Measurements from ENCODE around the gene ADAM15. TPM values are rescaled to one million over a fixed set of nuclear protein-coding genes. Genes with fewer than 3 reads are reported as not detected.

The ADAM15 gene
- total RNA-seq, 1 donor, result 60.1 TPM

DNA sequence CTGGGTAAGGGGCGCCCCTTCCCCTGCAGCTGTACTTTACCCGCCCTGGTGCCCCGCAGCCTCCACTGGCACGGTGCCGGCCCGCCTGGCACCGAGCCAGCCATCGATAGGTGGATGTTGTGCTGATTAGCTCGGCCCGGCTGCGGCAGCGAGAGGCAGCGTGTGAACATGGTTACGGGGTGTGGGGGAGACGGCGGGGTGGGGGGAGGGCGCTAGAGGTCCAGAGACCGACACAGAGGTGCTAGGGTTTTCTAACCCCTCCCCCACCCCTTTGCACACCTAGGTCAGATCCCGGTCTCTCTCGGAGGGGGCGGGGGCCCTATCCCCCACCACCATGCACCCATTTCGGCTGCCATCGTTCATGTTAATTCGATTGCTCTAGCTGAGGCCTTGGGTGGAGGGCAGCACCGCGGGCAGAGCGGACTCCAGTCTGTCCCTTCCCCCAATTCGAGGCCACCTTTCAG, 19.1 kb downstream of the ADAM15 start:
- DNase-seq (ENCODE audit: low read depth in 2 of 3, low spot score in 2 of 3), result no peak

DNA sequence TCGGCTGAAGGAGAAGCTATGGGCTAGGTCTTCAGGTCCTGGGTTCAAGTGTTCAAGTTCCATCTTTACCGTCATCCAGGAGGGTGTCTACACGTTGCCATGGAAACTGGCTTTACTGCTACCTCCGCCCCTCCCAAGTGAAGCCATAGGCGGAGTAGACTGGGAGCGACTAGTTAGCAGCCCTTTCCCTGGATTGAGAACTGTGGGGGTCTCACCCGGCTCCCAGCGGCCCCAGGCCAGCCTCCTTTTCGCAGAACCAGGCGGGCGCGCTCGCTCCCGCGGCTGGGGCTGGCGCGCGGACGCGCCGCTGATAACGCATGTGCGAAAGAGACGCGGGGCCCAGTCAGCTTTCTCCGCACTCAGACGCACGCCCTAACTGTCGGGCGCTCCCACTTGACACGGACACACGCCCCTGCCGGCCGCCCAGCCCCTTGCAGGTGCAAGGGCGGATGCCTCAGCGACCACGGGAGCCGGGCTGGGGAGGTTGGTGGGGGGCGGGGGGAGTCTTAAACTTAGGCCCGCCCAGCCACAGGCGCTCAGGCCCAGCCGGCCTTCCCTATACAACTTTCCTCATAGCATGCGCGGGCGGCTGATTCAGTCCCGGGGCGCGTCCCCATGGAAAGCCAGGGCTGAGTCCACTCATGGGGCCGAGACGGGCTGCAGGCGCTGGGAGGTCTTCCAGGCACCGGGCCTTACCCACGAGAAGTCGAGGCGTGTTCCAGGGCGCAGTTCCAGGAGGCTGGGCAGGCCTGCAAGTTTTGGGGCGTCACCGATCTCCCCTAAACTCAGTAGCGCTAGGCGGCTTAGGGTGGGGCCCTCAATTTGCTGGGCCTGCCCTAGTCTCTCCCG, 19.8 kb downstream of the ADAM15 start:
- DNase-seq (ENCODE audit: low read depth in 2 of 3, low spot score in 2 of 3), result peak in 2 of 3 donors; percentile 92 to 93

DNA sequence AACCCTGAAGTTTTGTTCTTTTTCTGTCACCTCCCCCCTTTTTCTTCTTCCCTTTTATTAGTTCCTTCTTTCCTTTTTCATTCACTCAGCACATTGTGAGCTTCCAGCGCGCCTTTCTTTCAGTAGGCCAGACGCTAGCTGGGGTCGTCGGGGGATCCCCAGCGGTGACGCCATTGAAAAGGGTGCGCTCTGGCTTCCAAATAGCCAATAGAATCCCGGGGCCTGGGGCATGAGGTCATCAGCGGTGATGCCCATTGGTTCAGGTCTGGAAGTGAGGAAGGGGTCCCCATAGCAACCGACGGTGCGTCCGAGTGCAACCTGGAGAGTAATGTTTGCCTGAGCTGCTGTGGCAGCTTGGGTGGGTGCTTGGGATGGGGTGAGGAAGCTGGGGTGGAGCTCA, 20.6 kb downstream of the ADAM15 start:
- no peak for DNase-seq (ENCODE audit: low read depth in 2 of 3, low spot score in 2 of 3)

DNA sequence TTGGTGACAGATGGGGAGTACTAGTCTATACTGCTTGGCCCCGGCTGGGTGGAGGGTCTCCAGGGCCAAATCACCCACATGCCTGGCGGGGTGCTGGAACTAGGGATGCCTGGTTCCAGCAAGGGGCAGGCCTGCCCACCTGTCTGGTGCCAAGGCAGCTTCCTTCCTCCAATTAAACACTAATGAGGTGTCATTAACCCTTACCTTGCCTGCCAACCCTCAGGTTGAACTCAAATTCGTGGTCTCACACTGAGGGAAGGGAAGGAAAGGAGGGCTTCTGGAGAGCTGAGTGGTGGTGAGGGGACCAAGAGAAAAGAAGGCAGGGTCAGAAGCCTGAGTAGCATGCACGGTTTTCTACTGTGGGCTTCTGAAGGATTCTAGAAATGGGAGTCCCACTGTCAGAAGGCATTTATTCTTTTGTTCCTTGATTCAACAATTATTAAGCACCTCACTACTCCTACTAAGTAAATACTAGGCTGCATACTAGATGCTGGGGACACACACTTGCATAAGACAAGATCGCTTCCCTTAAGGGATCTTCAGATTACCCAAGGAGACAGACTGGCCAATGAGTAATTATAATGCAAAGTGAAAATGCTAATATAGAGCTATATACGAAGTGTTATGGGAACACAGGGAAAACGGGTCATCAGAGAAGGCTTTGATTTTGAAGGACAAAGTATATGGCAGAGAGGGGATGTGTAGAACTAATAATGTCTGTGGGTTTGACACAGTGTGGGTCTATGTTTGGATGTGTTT, 21.6 kb downstream of the ADAM15 start:
- DNase-seq (ENCODE audit: low read depth in 2 of 3, low spot score in 2 of 3), result no peak

DNA sequence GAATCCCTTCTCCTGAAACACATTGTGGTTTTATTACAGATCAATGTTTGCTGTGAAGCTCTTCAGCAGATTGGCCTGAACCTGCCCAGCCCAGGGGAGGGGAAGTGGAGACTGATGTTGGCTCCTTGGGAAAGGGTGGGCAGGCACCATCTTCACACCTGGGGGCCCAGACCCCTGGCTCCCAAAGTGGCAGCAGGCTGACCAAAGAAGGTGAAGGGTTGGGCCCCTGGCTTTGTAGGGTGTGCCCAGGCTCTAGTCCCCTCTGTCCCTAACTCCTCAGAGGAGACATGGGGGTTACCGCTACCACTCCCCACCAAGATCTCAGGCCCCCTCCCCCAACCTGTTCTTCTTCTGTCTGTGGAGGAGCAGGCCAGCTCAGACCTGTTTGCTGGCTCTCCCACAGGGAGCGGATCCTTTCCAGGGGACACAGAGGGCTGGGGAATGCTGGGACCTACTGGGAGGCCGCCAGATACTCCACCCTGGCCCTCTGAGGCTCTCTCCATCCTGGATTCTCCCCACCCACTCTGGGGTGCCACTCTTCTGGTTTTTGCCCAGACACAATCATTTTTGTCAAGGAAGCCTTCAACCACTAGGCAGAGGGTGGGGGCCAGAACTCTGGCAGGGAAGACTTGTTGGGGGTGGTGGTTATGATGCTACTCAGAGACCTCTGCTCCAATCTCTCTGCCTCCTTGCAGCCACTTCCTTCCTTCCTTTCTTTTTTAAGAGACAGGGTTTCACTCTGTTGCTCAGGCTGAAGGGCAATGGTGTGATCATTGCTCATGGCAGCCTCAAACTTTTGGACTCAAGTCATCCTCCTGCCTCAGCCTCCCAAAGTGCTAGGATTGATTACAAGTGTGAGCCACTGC, 22.5 kb downstream of the ADAM15 start:
- peak in 1 of 3 donors; percentile 71 for DNase-seq (ENCODE audit: low read depth in 2 of 3, low spot score in 2 of 3)

DNA sequence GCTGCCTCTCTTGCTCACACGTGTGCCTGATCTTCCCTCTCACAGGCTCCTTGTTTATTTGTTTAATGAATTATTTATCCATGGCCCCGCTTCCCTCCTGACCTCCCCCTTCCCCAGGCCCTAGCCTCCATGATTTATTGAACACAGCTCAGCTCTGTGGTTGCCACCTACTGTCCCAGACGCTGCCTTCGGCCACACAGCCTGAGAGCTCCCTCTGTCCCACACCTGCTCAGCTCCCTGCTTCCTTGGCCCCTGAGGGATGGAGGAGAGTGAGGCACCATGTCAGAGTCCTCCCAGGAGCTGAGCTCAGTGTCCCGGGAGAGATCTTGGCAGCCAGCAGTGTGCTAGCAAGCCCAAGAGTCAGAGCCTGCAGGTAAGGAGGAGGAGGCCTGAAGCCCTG, 24.4 kb downstream of the ADAM15 start:
- no peak for DNase-seq (ENCODE audit: low read depth in 2 of 3, low spot score in 2 of 3)

DNA sequence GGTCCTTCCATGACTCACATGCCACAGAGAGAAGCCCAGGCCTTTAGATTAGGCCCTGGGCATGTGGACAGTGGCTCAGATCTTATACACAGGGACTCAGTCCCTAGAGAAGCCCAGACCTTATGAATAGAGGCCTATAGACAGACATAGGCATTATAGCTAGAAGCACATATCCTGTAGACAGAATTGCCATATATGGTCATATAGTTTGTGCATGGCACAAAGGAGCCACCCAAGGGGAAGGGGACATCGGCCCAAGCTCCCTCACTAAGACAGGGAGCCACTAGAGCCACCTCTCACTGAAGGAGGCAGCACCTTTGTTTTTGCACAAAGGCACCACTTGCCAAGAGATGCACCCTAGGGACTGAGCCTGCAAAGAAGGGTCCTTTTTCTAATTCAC, 25.3 kb downstream of the ADAM15 start:
- no peak for DNase-seq (ENCODE audit: low read depth in 2 of 3, low spot score in 2 of 3)

DNA sequence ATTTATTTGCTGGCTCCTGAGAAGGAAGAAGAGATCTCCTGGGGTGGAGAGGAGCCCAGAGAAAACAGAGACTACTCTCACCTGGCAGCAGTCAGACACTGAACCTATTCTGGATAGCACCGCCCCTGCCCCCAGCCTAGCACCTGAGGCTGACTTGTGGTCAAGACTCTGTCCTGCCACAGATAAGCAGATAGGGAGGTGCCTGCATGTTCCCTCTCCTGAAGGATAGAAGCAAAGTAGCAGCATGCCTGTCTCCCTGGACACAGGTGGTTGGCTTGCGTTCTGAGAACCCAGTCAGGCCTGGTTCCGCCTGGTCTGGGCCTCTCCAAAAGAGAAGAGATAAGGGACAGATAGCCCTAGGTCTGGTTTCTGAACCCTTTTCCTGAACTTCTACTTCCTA, 26.2 kb downstream of the ADAM15 start:
- no peak for DNase-seq (ENCODE audit: low read depth in 2 of 3, low spot score in 2 of 3)

DNA sequence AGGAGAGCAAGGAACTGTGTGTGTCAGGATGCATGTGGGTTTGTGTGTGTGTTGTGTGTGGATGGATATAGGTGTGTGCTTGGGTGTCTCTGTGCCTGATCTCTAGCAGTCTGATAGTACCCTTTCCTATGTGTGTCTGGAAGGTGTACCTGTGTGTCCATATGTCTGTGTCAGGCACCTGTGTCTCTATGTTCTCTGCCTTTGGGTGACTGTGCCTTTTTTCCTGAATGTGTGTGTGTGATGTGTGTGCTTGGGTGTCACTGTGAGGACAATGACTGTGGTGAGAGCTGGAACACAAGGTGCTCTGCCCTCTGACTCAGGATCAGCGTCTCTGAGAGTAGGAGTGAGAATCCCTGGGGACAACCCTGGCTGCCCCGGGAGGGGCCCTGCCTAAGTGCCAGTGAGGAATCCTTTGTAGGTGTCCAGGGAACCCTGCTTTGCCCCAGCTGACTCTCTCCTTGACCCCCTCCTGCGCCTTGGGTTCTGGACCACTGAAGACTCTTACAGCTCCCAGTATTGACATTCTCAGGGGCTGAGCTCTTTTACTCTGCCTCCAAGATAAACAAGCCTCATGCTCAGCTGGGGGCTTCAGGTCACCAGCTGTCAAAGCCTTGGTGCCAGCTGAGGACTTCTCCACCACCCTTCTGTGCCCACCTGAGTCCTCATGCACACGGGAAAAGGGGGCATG, 26.8 kb downstream of the ADAM15 start:
- no peak for DNase-seq (ENCODE audit: low read depth in 2 of 3, low spot score in 2 of 3)

DNA sequence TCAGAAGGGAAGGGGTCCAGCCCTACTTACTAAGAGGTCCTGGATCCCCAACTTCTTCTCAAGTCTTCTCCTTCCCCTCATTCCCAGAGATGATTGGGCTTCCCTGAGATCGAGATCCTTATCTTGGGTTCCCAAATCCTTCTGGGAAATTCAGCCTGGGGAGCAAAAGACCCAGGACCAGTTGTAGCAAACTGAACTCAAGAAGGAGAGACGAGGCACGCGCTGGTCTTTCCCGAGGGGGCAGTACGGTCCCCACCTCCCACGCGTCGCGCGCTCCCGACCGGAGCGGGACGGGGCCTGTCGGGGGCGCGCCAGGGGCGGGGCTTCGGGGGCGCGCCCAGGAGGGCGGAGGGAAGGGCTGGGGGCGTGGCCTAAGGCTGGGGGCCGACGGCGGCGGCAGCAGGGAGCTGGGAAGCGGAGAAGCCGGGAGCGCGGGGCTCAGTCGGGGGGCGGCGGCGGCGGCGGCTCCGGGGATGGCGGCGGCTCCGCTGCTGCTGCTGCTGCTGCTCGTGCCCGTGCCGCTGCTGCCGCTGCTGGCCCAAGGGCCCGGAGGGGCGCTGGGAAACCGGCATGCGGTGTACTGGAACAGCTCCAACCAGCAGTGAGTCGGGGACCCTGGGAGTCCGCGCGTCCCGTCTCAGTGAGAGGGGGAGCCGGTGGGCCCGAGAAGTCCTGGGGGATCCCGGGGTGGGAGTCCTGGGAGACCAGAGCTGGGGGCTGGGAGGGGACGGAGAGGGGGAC, 27.5 kb downstream of the ADAM15 start, which contains the start of gene EFNA3:
TSS of gene EFNA3 (plus strand) at position 369 of the 741 bp plus-strand sequence. CDS start at position 474, 105 bp downstream.
- peak in 1 of 3 donors; percentile 46 for DNase-seq (ENCODE audit: low read depth in 2 of 3, low spot score in 2 of 3)

DNA sequence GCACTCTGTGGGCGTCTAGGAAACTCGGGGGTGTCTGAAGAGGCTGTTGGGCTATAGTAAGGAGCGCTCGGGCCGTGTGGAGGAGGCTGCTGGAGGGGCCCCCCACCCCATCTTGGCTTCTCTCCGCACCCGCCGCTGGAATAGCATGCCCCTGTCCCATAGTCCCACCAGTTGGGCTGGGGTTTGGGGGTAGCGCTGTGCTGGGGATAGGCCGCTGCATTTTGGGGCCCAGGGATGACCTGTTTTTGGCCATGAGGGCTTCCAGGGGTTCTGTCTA, 28.0 kb downstream of the ADAM15 start:
- DNase-seq (ENCODE audit: low read depth in 2 of 3, low spot score in 2 of 3), result no peak

DNA sequence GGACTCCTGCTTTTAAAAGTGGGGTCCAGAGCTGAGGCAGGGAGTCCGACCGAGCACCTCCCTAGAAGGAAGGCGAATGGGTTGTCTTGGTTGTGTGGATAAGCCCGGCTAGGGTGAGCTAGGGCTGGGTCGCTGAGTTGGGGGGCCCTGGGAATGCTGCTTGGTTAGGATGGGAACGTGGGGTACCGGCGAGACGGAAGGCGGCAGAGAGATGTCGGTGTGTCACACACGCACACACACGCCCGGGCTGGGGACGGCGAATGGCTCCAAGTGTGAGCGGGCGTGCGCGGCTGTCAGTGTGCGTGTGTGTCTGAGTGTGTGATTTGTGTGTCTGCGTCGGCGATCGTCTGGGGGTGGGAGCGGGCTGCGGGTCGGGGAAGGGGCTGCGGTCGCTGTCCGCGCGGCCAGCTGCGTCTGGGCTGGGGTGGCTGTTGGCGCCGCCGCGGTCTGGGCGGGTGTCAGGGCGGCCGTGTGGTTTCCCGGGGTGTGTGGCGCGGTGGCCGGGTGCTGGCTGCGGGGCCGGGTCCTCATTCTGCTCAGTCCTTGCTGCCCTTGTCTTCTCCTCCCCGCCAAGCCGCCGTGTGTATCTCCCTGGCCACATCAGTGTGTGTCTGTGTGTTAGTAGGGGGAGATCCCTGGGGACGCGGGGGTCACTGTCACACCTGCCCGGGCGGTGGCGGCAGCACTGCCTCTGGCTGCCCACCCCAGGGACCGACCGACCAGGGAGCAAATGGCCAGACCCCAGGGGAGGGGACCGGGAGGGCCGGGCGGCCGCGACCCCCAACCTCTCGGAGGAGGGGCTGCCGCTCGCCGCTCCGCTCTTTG, 28.6 kb downstream of the ADAM15 start:
- DNase-seq (ENCODE audit: low read depth in 2 of 3, low spot score in 2 of 3), result no peak

DNA sequence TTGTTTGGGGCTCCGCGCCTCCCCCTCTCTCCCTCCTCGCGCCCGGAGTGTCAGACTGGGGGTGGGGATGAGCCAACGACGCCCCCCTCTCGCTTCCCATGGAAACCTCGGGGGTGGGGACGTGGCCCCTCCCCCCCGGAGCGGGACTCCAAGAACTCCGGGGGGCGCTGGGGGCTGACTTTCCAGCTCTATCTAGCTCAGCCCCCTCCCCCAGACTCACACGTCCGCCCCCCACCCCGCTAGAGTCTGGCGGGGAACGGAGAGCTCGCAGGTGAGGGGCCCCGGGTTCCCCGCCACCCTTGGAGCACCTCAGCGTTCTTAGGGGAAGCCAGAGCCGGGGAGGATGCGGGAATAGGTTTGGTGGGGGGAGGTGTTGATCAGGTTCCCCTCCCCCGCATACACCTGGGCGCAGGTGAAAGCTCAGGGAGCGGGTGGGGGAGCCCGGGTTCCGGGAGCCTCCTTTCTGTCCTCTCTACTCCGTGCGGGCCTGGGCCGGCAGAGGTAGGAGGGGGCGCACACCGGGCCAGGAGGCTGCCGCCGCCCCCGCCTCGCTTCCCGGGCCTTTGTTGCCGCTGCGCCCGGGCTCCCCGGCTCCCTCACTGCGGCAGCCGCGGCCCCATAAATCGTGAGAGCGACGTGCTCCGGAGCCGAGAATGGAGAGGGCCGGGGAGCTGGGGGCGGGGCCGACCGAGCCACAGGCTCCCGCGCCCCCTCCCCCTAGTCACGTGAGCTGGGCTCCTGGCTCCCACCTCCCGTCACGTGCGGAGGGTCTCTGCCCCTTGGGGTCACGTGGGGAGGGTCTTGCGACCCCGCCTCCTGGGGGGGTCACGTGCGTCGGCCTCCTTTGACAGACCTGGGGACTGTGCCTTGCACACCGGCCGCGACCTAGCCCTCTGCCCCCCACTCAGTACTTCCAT, 29.5 kb downstream of the ADAM15 start:
- DNase-seq (ENCODE audit: low read depth in 2 of 3, low spot score in 2 of 3), result peak in 2 of 3 donors; percentile 58 to 70

DNA sequence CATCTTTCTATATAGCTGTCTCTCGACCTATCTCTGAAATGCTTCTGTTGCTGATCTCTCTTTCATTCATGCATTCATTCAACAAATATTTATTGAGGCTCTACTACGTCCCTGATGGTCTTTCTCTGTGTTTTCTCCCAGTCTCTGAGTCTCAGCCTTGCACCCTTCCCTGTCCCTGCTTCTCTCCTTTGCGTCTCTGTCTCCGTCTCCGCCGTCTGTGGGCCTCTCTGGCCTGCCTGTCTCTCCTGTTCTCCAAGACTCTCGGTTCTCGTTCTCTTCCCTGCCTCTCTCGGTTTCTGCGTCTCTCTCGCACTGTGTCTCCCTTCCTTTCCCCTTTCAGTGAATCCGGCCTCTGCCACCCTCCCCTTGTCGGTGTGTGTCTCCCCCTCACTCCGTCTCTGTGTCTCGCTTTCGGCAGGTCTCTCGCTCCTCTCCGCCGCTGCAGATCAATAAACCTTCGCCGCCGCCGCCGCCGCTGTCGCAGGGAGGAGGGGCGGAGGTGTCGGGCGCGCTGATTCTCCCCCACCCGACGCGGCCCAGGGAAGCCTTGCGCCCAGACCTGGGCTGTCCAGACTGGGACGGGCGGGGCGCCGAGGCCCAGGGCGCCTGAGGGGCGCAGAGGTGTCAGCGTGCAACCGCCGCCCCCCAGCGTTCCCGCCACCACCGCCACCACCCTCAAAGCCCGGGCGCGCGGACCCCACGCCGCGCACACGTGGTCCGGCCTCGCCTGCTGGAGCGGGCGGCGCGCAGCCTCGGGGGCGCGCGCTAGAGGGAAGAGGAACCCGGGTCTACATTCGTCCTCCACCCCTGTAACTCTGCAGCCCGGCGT, 30.6 kb downstream of the ADAM15 start:
- no peak for DNase-seq (ENCODE audit: low read depth in 2 of 3, low spot score in 2 of 3)

DNA sequence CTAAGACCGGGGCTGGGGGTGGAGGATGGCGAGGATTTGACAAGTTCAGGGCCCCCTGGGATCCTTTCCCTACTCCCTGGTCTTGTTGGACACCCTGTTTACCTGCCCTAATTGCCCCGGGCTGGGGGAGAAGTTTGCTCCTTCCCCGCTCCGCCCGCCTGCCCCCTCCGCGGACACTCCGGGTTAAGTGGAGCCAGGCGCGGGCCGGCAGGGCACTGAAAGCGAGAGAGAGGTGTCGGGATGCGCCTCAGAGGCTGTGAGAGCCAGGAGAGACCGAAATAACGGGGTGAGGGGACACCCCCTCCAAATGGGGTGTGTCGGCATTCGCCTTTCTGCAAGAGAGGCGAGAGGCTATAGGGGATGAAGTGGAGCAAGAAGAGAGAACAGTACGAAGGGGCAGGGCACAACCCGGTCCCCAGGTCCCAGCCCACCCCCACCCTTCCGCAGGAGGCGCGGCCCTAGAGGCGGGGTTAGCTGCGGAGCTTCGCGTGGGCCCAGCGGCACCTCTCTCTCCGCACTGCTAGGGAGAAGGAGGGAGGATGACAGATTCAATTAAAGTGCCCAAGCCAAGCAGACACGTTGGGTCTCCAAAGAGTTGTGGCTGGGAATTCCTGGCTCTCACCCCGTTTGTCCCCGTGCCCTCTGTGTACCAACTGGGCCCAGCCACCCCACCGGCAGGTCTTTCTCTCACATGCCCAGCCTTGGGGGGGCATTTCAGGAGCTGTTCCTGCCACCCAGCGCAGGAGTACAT, 31.4 kb downstream of the ADAM15 start:
- DNase-seq (ENCODE audit: low read depth in 2 of 3, low spot score in 2 of 3), result no peak

DNA sequence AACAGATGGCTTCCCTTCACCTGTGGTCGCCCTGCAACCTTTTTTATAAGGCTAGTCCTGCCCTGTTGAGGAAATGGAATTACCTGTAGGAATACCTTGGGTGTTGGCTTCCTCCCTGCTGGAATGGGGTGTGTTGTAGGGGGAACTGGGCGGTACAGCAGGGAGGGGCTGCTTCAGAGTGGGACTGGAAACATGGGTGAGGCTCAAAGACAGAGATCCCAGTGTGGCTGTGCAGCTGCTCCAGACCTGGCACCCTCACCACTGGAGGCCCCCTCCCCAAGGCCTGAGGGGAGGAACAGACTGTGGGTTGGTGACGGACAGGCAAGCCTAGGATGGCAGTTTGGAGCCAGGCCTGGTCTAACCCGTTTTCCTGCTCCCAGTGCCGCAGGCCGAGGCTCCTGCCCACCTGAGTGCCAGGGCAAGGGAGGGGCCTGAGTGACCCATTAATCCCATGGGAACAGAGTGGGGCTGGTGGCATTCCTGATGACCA, 32.0 kb downstream of the ADAM15 start:
- no peak for DNase-seq (ENCODE audit: low read depth in 2 of 3, low spot score in 2 of 3)

All from hematopoietic multipotent progenitor cell (in vitro differentiated cells).